GM08714 (cell line): ENCODE results near the gene DHX38.

Experiments used
- H3K4me3 ChIP-seq: fragments of 200-500 bp; sonication (Bioruptor generic); 2 replicates; pipeline ENCODE4 v1.5.1; 2014; ENCODE audit warnings: mild to moderate bottlenecking, low read length, inconsistent platforms
- ZNF274 ChIP-seq: IDR thresholded peaks from 2 replicates; pipeline ENCODE4 v1.6.1; 2012; ENCODE audit warnings: mild to moderate bottlenecking, low read depth, low read length

Gene DHX38

DNA sequence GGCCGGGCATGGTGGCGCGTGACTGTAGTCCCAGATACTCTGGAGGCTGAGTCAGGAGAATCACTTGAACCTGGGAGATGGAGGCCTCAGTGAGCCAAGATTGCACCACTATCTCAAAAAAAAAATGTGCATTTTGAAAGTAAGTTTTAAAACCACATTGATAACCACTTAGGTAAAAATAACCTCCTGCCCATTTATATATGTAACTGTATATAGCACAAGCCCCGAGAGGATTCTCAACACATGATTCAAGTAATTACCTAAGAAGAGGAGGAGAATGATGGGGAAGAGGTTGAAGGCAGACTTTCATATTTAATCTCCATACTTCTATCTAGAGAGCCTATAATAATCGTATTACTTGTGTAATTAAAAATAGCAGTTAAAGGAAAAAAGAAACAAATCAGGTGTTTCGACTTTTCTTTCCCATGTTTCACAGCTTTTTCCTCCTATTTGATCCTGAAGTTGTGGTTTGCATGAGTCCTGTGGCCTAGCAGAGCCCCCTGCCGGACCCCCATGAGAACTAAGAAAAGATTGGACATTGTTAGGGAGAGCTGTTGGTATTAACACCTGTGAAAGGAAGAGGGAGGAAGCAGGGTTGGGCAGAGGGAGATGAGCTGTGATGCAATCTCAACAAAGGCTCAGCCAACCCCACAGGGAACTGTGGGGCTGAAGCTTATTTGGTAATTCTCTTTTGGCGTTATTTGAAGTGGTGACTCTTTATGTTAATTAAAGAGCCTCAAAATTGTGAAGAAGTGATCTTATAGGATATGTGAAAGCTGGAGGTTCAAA lies 56.2 kb downstream of the DHX38 start:
- no peak for TF ChIP-seq ZNF274

DNA sequence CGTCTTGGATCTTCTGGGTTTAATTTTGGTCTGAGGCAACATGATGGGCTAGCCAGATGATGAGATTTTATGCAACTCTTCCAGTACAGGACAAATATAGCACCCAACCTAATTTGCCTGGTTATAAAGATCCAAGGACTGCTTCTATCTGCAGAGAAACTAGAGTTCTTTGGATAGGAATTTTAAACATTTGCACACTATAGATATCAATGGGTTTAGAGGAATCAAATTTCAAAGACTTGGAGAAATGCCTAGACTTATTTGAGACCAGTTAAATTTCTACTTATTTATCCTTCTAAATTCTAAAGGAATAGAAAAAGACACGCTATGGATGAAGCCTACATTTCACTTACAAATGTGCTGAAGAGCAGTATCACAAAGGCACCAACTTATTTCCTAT lies 65.7 kb downstream of the DHX38 start:
- H3K4me3 ChIP-seq: no peak overlapping the region
- TF ChIP-seq ZNF274: no peak

More for the DNA sequence above, 56.2 kb downstream of the DHX38 start:
- no peak overlapping the region for H3K4me3 ChIP-seq

DNA sequence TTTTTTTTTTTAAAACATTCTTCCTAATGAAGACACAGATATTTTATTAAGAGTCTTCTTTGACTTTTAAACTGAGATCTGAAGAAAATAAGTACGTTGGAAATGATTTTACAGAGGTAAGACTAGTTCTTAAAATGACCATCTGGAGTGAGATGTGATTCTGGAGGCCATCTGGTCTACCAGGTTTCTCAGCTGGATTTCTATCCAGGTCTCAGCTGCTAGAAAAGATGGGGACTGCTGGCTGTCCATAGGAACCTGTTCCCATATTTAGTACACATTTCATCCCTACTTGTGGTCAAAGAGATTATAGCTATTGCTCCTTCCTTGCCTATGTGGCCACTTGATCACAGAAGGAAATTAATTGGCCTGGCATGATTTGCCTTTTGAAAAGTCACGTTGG lies 66.2 kb downstream of the DHX38 start:
- no peak for TF ChIP-seq ZNF274
- H3K4me3 ChIP-seq: no peak overlapping the region

DNA sequence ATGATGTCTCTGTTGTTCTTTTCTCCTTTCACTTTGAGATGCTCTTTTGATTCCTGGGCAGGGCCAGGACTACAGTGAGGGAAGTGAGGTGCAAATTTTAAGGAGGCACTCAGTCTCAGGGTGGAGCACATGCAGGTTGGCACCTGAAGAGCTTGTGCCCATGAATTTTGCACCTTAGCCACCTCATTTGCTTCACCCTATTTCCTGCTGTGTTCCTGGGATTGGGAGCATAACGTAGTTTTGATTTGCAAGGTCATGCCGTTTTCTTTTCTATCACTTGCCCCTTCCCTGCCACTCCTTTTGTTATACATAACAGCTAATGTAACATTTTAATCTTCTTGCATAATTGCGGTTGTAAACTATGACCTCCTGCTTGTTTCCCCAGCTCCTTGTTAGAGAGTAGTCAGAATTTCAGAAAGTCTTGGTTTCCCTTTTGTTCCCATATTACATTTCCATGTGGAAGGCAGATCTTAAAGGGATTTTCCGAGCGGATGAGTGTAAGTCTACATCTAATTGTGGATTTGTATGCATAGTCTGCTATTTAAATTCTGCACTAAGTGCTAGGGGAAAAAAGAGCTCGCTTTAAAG lies 68.6 kb downstream of the DHX38 start:
- no peak overlapping the region for H3K4me3 ChIP-seq
- TF ChIP-seq ZNF274: no peak
